Ectodermal cell (in vitro differentiated cells): Measurements from ENCODE around the gene NOVA2.

Source experiments
- H3K27ac ChIP-seq: 2 replicates; pipeline ENCODE4 v1.7.0; 2013; ENCODE audit warnings: mild to moderate bottlenecking, low read depth, low read length; ENCODE audit not compliant: insufficient read depth, poor library complexity, severe bottlenecking
- H3K27me3 ChIP-seq: 2 replicates; pipeline ENCODE4 v1.7.0; 2013; ENCODE audit warnings: mild to moderate bottlenecking, low read length; ENCODE audit not compliant: insufficient read depth, control insufficient read depth, poor library complexity, severe bottlenecking
- H3K36me3 ChIP-seq: one replicate; pipeline ENCODE4 v1.7.0; 2013; ENCODE audit warnings: low read length; ENCODE audit not compliant: control insufficient read depth, insufficient read depth
- H3K4me1 ChIP-seq: one replicate; pipeline ENCODE4 v1.7.0; 2013; ENCODE audit warnings: low read length; ENCODE audit not compliant: control insufficient read depth, insufficient read depth
- H3K4me3 ChIP-seq: 2 replicates; pipeline ENCODE4 v1.7.0; 2013; ENCODE audit warnings: low read depth, low read length, control low read depth; ENCODE audit not compliant: insufficient read depth
- H3K9me3 ChIP-seq: 2 replicates; pipeline ENCODE4 v1.7.0; 2013; ENCODE audit warnings: mild to moderate bottlenecking, low read length, moderate library complexity; ENCODE audit not compliant: control insufficient read depth
- WGBS, 2 experiments: methylation state at CpG; one replicate each; pipeline ENCODE4 v1.1.7; 2013; ENCODE audit warnings: missing lambda C conversion rate in 2 of 2; 5-methylcytosine and 5-hydroxymethylcytosine counted together

Gene NOVA2

DNA sequence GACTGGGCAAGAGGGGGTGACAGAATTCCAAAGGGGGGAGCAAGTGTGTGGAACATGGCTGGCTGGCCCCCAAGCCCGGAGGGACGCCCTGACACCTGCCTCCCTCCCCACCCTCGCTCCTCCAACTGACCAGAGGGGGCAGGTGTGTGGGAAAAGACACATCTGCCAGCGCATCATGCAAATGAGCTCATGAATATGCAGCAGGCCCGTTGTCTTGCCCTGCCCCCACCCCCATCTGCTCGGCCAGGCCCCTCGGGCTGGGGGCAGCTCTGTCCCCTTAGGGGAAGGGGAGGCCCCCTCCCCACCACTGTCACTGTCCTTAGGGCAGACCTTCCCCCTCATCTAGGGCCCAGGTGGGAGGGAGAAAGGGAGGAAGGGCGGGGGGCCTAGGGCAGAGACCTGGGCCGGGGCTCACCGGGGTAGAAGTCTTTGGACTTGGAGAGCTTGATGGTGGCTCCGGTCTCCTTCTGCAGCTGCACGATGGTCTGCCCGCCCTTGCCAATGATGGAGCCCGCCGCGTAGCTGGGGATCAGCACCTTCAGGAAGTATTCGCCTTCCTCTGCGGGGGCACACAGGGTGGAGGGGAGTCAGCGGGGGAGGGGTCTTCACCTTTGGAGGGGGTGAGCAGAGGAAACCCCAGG, 12.9 kb downstream of the NOVA2 start:
- Histone ChIP-seq H3K36me3 (peaks cover 3% of the 10 kb centered on the region), H3K27me3 (no peaks in the 10 kb centered on the region), H3K27ac (no peak overlapping the region), H3K9me3 (no peaks in the 10 kb centered on the region), H3K4me3 (no peak overlapping the region), H3K4me1 (peaks cover 5% of the 10 kb centered on the region)
- WGBS, 2 experiments, result 44 to 47% methylated on average over 19 of the region's 19 CpGs

- Histone ChIP-seq H3K9me3 (no peaks in the 10 kb centered on the region), H3K4me1 (peaks cover 10% of the 10 kb centered on the region), H3K27me3 (no peaks in the 10 kb centered on the region), H3K36me3 (peaks cover 3% of the 10 kb centered on the region), H3K4me3 (no peak overlapping the region), H3K27ac (no peak overlapping the region)
- WGBS, 2 experiments, result 85 to 90% methylated on average over 8 of the region's 8 CpGs
Measured at GRCh38 chr19:45959517-45960025, 14.1 kb downstream of the NOVA2 start.

DNA sequence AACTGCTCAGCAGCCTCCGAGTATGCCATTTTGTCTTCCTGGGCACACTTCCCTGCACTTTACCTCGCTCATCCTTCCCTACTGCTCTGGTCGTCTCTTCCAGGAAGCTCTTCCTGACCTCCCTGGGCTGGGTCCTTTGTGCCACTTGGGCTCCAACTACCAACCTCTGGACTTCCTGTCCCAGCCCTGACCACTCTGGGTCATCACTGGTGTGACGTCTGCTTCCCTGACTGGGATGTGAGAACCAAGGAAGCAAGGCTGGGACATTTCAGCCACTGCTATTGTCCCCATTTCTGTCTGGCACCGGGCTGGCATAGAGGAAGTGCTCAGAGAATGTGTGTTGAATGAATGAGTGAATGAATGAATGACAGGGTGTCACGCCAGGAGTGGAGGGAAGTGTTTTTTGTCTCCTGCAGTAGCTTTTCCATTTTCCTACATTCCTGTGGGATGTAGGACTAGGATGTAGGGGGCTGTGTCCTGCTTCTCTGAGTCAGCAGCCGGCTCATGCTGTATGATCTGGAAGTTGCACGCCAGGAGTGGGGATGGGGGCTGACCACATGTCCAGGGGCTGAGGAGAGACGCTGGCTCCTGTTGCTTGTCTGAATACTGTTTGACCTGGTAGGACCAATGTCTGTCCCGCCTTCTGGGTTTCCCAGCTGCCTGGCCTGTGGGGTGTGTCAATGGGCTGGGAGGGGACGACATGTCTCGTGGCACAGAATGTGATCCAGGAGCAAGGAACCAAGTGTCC, 14.7 kb downstream of the NOVA2 start:
- H3K4me3 ChIP-seq, result no peak overlapping the region
- no peaks in the 10 kb centered on the region for H3K9me3 ChIP-seq
- 88 to 91% methylated on average over 12 of the region's 12 CpGs for WGBS, 2 experiments
- no peaks in the 10 kb centered on the region for H3K27me3 ChIP-seq
- H3K36me3 ChIP-seq, result peaks cover 3% of the 10 kb centered on the region
- H3K27ac ChIP-seq, result no peak overlapping the region
- H3K4me1 ChIP-seq, result peaks cover 13% of the 10 kb centered on the region

DNA sequence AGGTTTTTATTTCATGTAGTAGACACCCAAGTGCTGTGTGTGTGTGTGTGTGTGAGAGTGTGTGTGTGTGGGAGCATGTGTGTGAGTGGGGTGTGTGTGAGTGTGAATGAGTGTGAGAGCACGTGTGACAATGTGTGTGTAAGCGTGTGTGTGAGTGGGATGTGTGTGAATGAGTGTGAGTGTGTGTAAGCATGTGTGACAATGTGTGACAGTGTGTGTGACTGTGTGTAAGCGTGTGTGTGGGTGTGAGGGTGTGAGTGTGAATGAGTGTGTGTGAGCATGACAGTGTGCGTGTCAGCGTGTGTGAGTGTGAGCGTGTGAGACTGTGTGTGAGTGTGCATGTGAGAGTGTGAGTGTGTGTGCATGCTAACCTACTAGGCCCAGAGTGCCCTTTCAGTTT, 15.3 kb downstream of the NOVA2 start:
- no peak overlapping the region for H3K27ac ChIP-seq
- peaks cover 20% of the 10 kb centered on the region for H3K4me1 ChIP-seq
- H3K4me3 ChIP-seq, result no peak overlapping the region
- H3K9me3 ChIP-seq, result no peaks in the 10 kb centered on the region
- H3K36me3 ChIP-seq, result peaks cover 3% of the 10 kb centered on the region
- 90 to 92% methylated on average over 6 of the region's 6 CpGs for WGBS, 2 experiments
- no peaks in the 10 kb centered on the region for H3K27me3 ChIP-seq

- Histone ChIP-seq H3K36me3 (no peaks in the 10 kb centered on the region), H3K4me1 (peaks cover 27% of the 10 kb centered on the region), H3K27ac (no peak overlapping the region), H3K27me3 (no peaks in the 10 kb centered on the region), H3K9me3 (no peaks in the 10 kb centered on the region), H3K4me3 (no peak overlapping the region)
- 75 to 80% methylated on average over 12 to 13 of the region's 13 CpGs for WGBS, 2 experiments
Measured at GRCh38 chr19:45955905-45956608, 17.6 kb downstream of the NOVA2 start.

DNA sequence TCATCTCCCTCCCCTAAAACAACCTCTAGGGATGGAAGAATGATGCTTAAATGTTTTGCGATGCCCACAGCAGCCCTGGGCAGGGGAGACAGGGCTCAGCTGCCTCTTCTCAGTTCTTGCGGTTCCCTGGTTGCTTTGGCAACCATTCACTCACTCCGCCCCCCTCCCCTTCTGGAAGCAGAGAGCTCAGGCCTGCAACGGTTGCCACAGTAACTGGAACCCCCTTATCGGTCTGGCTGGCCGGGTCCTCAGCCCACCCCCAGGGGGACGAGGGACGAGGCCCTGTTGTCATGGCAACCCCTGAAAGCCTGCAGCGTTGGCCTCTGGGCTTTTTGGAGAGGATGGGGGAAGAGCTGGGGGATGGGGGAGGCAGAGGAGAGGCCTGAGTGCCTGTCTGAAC, 19.5 kb downstream of the NOVA2 start:
- Histone ChIP-seq H3K9me3 (no peaks in the 10 kb centered on the region), H3K4me3 (no peak overlapping the region), H3K4me1 (peaks cover 22% of the 10 kb centered on the region), H3K36me3 (no peaks in the 10 kb centered on the region), H3K27me3 (no peaks in the 10 kb centered on the region), H3K27ac (peak overlapping the region; percentile 80)
- WGBS, 2 experiments, result 31 to 36% methylated on average over 9 of the region's 9 CpGs

GRCh38 chr19:45953676-45954075, 20.0 kb downstream of the NOVA2 start:
- 94 to 95% methylated on average over 8 of the region's 8 CpGs for WGBS, 2 experiments
- Histone ChIP-seq H3K36me3 (no peaks in the 10 kb centered on the region), H3K4me3 (no peak overlapping the region), H3K9me3 (no peaks in the 10 kb centered on the region), H3K4me1 (peaks cover 22% of the 10 kb centered on the region), H3K27ac (peak overlapping the region; percentile 80), H3K27me3 (no peaks in the 10 kb centered on the region)

DNA sequence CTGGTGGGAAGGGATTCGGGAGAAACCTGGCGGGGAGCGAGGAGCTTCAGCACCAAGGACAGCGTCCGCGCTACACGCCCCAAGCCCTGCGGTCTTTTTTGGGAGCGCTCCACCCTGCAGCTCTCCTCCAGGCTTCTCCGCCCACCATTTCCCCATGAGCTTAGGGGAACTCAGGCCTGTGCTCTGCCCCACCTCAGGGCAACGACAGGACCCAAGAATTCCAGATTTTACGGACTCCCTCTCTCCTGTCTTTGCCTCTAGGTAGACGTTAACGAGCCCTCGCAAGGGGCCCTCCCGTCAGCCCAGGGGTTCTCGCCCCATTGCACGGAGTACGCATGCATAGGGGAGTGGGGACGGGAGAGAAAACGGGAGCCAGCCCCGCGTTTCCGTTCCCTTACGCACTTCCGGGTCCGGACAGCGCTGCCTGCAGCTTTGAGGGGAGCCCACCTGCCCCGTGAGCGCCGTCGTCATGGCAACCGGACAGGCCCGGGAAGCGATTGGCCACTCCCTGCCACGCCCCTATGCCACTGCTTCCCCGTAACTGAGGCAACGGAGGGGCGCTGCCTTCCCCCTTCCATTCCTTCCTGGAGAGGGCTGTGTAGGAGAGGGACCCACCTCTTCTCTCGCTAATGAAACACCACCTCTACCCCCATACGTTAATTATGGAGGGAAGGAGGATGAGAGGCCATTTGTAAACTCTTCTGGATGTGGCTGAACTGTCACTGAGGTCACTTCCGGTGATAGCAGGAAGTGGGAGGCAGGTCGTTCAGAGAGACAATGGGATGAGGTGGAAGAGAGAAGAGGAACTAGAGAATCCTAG, 20.8 kb downstream of the NOVA2 start:
- Histone ChIP-seq H3K27ac (peak overlapping the region; percentile 78), H3K36me3 (no peaks in the 10 kb centered on the region), H3K27me3 (no peaks in the 10 kb centered on the region), H3K4me3 (peak overlapping the region; percentile 49), H3K9me3 (no peaks in the 10 kb centered on the region), H3K4me1 (peaks cover 22% of the 10 kb centered on the region)
- 1% methylated on average over 41 to 42 of the region's 43 CpGs for WGBS, 2 experiments

GRCh38 chr19:45952341-45952685, 21.4 kb downstream of the NOVA2 start:
- H3K27ac ChIP-seq, result no peak overlapping the region
- no peaks in the 10 kb centered on the region for H3K9me3 ChIP-seq
- H3K4me3 ChIP-seq, result no peak overlapping the region
- H3K36me3 ChIP-seq, result no peaks in the 10 kb centered on the region
- WGBS, 2 experiments, result 42 to 45% methylated on average over 8 of the region's 8 CpGs
- peaks cover 22% of the 10 kb centered on the region for H3K4me1 ChIP-seq
- no peaks in the 10 kb centered on the region for H3K27me3 ChIP-seq
